Left renal cortex interstitium (tissue), 4 donors: ENCODE data around the gene AFG3L2. TPM values are rescaled to one million over a fixed set of nuclear protein-coding genes. Genes with fewer than 3 reads are reported as not detected.

Experiments
- DNase-seq, 4 donors: peaks; one replicate each; pipeline ENCODE4 v3.0.0-alpha.2; 2013; ENCODE audit warnings: low read depth in 4 of 4, low spot score in 2 of 4, missing footprints in 1 of 4
- polyA plus RNA-seq, 4 donors: library from polyadenylated mRNA; unstranded; fragments of 120-200 nt; gene quantifications; one replicate each; pipeline ENCODE4 v1.2.1, GENCODE V29; 2013; ENCODE audit not compliant: insufficient read length in 4 of 4

The AFG3L2 gene
- polyA plus RNA-seq, 4 donors = 66.5 to 78.1 (median 70.7) TPM

DNA sequence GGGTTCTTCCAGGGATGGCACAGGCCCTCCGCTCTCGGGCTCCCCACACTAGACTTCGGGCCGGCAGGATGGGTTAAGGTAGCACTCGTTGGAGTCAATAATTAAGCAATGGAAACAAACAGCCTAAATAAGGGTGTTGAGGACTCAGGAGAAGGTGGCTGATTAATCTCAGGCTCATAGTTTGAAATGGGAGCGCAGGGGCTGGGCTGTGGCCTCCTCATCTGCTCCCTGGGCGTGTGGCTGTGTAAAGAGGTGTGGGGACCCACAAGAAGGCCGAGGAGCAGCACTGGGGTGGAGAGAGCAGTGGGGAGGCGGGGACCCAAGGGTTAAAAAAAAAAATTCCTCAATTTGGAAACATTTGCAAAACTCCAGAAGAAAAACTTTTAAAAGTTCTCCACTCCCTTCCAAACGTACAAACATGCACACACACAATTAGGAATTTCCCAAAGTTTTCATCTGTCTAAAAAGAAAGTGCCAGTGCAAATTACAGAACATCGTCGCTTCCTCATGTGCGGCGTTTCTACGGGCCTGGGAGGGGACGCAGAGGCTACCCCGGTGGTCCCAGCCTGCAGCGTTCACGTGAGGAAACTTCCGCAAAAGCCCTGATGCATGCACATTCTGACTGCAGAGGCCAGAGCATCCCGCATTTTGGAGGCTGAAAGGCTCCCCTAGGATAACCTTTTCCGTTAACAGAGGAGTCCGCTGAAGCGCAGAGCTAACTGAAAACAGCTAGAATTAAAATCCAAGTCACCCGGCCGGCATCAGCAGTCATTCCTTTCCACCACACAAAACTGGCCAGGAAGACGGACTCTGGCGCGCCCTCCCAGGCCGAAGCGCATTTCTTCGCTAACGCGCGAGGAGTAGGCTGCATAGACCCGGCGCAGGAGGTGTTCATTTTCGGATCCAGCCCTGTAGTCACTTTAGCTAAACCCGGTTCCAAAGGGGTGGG is 70.0 kb downstream of the AFG3L2 start:
- DNase-seq = no peak

- DNase-seq = no peak
These were observed 70.9 kb downstream of the AFG3L2 start for GRCh38 chr18:12305930-12306629.

DNA sequence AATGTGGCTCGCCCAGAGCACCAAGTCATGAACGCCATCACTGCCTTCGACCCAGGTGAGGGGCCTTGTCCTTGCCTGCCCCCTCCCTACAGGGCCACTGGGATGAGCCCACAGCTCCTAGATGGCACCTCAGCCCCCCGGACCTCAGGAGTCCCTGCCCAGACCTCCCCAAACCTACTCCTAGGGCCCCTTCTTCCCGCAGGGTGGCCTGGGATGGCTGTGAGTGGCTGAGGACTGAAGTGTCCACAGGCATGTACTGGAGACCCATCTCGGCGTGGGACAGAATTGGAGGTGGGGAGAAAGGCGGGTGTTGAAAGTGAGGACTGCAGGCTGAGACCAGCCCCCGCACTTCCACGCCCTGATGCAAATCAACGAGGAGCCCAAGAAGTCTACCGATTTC is 71.8 kb downstream of the AFG3L2 start:
- no peak for DNase-seq

GRCh38 chr18:12304351-12305210 is 72.4 kb downstream of the AFG3L2 start:
- no peak for DNase-seq

GRCh38 chr18:12302391-12303147 is 74.5 kb downstream of the AFG3L2 start:
- no peak for DNase-seq

DNA sequence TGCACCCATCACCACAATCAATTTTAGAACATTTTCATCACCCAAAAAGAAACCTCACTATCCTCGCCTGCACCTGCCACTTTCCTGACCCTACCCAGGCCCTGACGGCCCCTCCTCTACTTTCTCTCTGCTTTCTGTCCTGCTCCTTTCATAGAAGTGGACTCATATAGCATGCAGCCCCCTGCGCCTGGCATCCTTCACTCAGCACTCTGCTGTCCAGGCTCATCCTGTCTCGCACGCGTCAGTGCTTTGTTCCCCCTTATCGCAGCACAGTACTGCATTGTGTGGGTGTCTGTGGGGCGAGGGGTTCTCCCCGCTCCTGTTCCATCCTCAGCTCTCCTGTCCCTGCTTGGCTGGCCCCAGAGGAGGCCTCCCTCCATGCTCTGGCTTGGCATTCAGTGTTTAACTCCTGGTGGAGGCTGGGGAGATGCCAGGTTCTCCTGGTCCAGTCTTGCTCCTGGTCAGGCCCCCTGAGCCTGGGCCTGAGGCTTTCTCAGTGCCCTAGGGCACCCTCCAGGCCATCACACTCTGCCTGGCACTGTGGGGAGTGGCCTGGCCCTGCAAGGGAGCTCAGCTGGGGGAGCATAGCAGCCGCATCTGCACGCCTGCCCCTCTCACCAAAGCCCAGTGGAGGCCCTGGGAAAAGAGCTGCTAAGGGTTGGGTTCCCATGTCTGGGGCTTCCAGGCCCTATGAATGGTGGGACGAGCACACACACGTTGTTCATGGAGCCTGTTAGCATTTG is 75.6 kb downstream of the AFG3L2 start:
- DNase-seq = no peak

- no peak for DNase-seq
These were observed 77.2 kb downstream of the AFG3L2 start for GRCh38 chr18:12299862-12300261.

GRCh38 chr18:12296457-12296856 is 80.6 kb downstream of the AFG3L2 start:
- DNase-seq = no peak

- DNase-seq = no peak
These were observed 81.0 kb downstream of the AFG3L2 start for GRCh38 chr18:12296087-12296403.

DNA sequence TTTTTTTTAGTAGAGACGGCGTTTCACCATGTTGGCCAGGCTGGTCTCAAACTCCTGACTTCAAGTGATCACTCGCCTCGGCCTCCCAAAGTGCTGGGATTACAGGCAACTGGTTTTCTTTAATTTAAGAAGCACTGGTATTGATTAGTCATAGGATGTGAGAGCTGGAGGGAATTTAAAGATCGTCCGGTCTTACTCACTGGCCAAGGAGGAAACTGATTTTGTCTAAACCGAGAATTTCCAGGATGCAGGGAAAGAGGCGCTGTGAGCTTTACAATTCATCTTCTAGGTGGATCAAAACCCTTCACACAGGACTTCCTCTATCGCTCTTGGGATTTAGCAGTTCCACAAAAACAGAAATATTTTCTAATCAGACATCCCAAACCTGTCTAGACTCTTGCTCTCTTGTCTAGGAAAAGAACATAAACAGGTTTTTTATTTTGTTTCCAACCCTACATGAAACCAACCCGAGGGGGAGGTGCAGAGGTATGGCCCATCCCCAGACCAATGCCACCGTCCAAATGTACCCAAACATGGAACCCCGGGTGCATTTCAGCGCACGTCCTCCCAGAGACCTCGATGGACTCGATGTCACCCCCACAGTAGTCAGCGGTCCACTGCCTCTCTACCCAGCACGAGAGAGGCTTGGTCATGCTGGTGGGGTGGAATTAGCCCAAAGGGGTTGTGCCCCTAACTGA is 81.5 kb downstream of the AFG3L2 start:
- no peak for DNase-seq

- DNase-seq = no peak
These were observed 83.2 kb downstream of the AFG3L2 start for GRCh38 chr18:12293831-12294230.

GRCh38 chr18:12291690-12292089 is 85.3 kb downstream of the AFG3L2 start:
- no peak for DNase-seq

GRCh38 chr18:12291161-12291560 is 85.9 kb downstream of the AFG3L2 start:
- no peak for DNase-seq

- DNase-seq = no peak
These were observed 86.9 kb downstream of the AFG3L2 start for GRCh38 chr18:12290086-12290485.

- DNase-seq = no peak
These were observed 88.6 kb downstream of the AFG3L2 start for GRCh38 chr18:12288403-12288755.

DNA sequence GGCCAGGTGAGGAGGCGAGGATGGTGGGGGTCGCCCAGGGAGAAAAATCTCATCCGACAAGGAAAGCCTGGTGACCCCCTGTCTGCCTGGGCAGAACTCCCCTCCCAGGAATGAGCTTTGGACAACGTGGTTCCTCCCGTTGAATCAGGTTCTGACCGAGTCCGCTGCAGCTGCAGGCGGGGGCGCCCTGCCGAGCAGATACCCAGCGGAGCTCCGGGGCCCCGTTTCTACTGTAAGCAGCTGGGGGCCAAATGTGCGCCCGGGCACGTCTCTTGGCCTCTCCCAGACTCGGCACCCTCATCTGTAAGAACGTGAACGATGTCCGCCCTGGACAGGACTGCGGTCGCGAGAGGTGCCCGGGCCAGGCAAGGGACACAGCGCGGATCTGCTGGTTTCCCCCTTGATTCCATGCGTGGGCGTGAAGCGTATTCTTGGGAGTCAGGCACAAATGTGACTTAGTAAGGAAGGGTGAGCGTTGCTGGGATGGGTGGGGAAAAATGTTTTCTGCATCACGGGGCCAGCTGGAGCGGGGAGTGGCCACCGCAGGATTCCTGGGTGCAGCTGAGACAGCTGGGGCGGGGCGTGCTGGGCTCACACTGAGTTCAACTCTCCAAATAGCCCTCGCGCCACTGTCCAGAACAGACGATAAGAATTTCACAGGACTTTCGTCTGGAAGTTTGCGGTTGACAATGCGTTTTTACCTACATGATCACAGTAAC is 89.2 kb downstream of the AFG3L2 start:
- no peak for DNase-seq

DNA sequence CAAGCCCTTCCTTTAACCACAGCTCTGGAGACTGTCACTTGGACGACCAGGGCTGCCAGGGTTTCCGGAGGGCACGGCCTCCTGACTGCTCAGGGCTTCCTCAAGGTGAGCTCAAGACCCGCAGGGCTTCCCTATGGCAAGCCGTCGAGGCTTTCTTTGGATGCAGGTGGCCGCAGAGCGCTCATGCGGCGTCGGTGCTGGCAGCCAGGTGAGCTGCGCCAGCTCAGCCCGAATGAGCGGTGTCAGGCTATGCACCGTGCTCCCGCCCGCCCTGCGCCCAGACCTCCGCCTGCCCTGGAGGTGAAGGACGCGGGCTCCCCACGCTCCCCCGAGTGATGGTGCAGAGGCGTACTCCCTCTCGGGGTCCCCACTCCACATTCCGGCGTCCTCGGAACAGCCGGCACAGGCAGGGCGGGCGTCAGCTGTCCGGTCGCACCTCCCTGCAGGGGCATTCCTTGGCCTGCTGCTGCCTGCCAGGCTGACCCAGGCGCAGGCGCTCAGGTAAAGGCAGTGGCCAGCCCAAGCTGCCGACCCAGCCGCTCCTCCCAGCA is 89.8 kb downstream of the AFG3L2 start:
- DNase-seq = no peak

DNA sequence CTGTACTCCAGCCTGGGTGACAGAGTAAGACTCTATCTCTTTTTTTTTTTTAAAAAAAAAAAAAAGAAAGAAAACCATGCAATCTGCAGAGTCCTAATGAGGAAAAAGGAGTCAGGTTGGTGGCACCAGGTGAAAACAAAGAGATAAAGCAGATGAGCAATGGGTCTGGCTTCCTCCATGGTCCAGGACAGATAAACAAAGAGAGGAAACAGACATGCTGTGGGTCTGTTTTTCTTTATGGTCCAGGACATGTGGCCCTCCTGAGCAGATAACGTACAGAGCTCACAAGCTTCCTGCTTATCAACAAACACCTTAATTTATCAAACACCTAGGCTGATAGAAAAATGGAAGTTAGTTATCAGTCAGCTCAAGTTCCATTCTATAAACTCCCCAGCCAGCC is 93.4 kb downstream of the AFG3L2 start:
- DNase-seq = no peak
